Activated T-helper 17 cell treated with anti-CD3 and anti-CD28 coated beads, Interleukin-2, amount 50 U/mL, for 72 hours (primary cell): ENCODE results near the gene SPHK1. TPM values are rescaled to one million over a fixed set of nuclear protein-coding genes. Genes with fewer than 3 reads are reported as not detected.

Experiments used
- ATAC-seq: fragments of 150-1000 bp; cut with Tn5 transposase; replicated peaks from 2 replicates; pipeline ENCODE4 v1.10.0; 2021; ENCODE audit warnings: mild to moderate bottlenecking, moderate library complexity
- H3K27ac Mint-ChIP-seq: one replicate; pipeline ENCODE4 v1.8.0; 2022; ENCODE audit warnings: mixed read lengths
- H3K27me3 Mint-ChIP-seq: one replicate; pipeline ENCODE4 v1.8.0; 2022; ENCODE audit warnings: mixed read lengths
- H3K36me3 Mint-ChIP-seq: one replicate; pipeline ENCODE4 v1.8.0; 2022; ENCODE audit warnings: low read depth, mild to moderate bottlenecking, mixed read lengths
- H3K4me1 Mint-ChIP-seq: one replicate; pipeline ENCODE4 v1.8.0; 2022; ENCODE audit warnings: mixed read lengths
- H3K4me3 Mint-ChIP-seq: one replicate; pipeline ENCODE4 v1.8.0; 2022; ENCODE audit warnings: mild to moderate bottlenecking, mixed read lengths
- H3K9me3 Mint-ChIP-seq: one replicate; pipeline ENCODE4 v1.8.0; 2022; ENCODE audit warnings: mixed read lengths
- total RNA-seq, 2 donors: library from RNA; stranded (reverse); gene quantifications; one replicate each; pipeline ENCODE4 v1.2.3, GENCODE V29; 2022

Gene SPHK1
- total RNA-seq, 2 donors from 2014 or later: 10.5 to 12.4 TPM

- H3K27me3 Mint-ChIP-seq: no peaks in the 10 kb centered on the region
- no peak for ATAC-seq
- H3K4me3 Mint-ChIP-seq: no peak overlapping the region
- no peak overlapping the region for H3K27ac Mint-ChIP-seq
- H3K4me1 Mint-ChIP-seq: peaks cover 27% of the 10 kb centered on the region
- peaks cover 17% of the 10 kb centered on the region for H3K36me3 Mint-ChIP-seq
- no peaks in the 10 kb centered on the region for H3K9me3 Mint-ChIP-seq
Measured at GRCh38 chr17:76420356-76421043, 36.1 kb downstream of the SPHK1 start.

- peaks cover 27% of the 10 kb centered on the region for H3K4me1 Mint-ChIP-seq
- H3K9me3 Mint-ChIP-seq: no peaks in the 10 kb centered on the region
- no peaks in the 10 kb centered on the region for H3K27me3 Mint-ChIP-seq
- H3K36me3 Mint-ChIP-seq: peaks cover 17% of the 10 kb centered on the region
- no peak overlapping the region for H3K4me3 Mint-ChIP-seq
- ATAC-seq: no peak
- H3K27ac Mint-ChIP-seq: no peak overlapping the region
Measured at GRCh38 chr17:76421044-76421407, 36.6 kb downstream of the SPHK1 start.

- Mint-ChIP-seq H3K4me3 (no peak overlapping the region), H3K9me3 (no peaks in the 10 kb centered on the region), H3K36me3 (peaks cover 12% of the 10 kb centered on the region), H3K27me3 (no peaks in the 10 kb centered on the region), H3K27ac (no peak overlapping the region), H3K4me1 (peaks cover 24% of the 10 kb centered on the region)
- no peak for ATAC-seq
Measured at GRCh38 chr17:76422406-76422805, 38.0 kb downstream of the SPHK1 start.

- H3K4me1 Mint-ChIP-seq: peaks cover 19% of the 10 kb centered on the region
- H3K27ac Mint-ChIP-seq: no peak overlapping the region
- no peaks in the 10 kb centered on the region for H3K9me3 Mint-ChIP-seq
- H3K27me3 Mint-ChIP-seq: no peaks in the 10 kb centered on the region
- no peak overlapping the region for H3K4me3 Mint-ChIP-seq
- peaks cover 7% of the 10 kb centered on the region for H3K36me3 Mint-ChIP-seq
- no peak for ATAC-seq
Measured at GRCh38 chr17:76422860-76423259, 38.5 kb downstream of the SPHK1 start.

- no peaks in the 10 kb centered on the region for H3K9me3 Mint-ChIP-seq
- no peak overlapping the region for H3K27ac Mint-ChIP-seq
- no peak overlapping the region for H3K4me3 Mint-ChIP-seq
- peaks cover 5% of the 10 kb centered on the region for H3K36me3 Mint-ChIP-seq
- ATAC-seq: no peak
- H3K27me3 Mint-ChIP-seq: no peaks in the 10 kb centered on the region
- peaks cover 19% of the 10 kb centered on the region for H3K4me1 Mint-ChIP-seq
Measured at GRCh38 chr17:76426853-76427252, 42.4 kb downstream of the SPHK1 start.

GRCh38 chr17:76427501-76428231 is 43.3 kb downstream of the SPHK1 start:
- Mint-ChIP-seq H3K27me3 (no peaks in the 10 kb centered on the region), H3K36me3 (peaks cover 4% of the 10 kb centered on the region), H3K4me1 (peaks cover 17% of the 10 kb centered on the region), H3K9me3 (no peaks in the 10 kb centered on the region), H3K27ac (no peak overlapping the region), H3K4me3 (no peak overlapping the region)
- no peak for ATAC-seq

- peaks cover 13% of the 10 kb centered on the region for H3K4me1 Mint-ChIP-seq
- H3K9me3 Mint-ChIP-seq: no peaks in the 10 kb centered on the region
- H3K4me3 Mint-ChIP-seq: no peak overlapping the region
- no peaks in the 10 kb centered on the region for H3K36me3 Mint-ChIP-seq
- ATAC-seq: no peak
- no peak overlapping the region for H3K27ac Mint-ChIP-seq
- no peaks in the 10 kb centered on the region for H3K27me3 Mint-ChIP-seq
Measured at GRCh38 chr17:76428511-76428910, 44.1 kb downstream of the SPHK1 start.

- H3K27me3 Mint-ChIP-seq: no peaks in the 10 kb centered on the region
- peaks cover 17% of the 10 kb centered on the region for H3K4me1 Mint-ChIP-seq
- H3K27ac Mint-ChIP-seq: no peak overlapping the region
- no peak for ATAC-seq
- H3K36me3 Mint-ChIP-seq: peaks cover 11% of the 10 kb centered on the region
- H3K4me3 Mint-ChIP-seq: no peak overlapping the region
- no peaks in the 10 kb centered on the region for H3K9me3 Mint-ChIP-seq
Measured at GRCh38 chr17:76431509-76431908, 47.1 kb downstream of the SPHK1 start.

- Mint-ChIP-seq H3K4me3 (no peak overlapping the region), H3K27ac (no peak overlapping the region), H3K4me1 (peaks cover 17% of the 10 kb centered on the region), H3K9me3 (no peaks in the 10 kb centered on the region), H3K27me3 (no peaks in the 10 kb centered on the region), H3K36me3 (peaks cover 11% of the 10 kb centered on the region)
- ATAC-seq: no peak
Measured at GRCh38 chr17:76432004-76432403, 47.6 kb downstream of the SPHK1 start.

GRCh38 chr17:76432712-76433336 is 48.4 kb downstream of the SPHK1 start:
- no peak for ATAC-seq
- Mint-ChIP-seq H3K4me3 (no peak overlapping the region), H3K36me3 (peaks cover 11% of the 10 kb centered on the region), H3K27me3 (no peaks in the 10 kb centered on the region), H3K27ac (no peak overlapping the region), H3K4me1 (peaks cover 17% of the 10 kb centered on the region), H3K9me3 (no peaks in the 10 kb centered on the region)

GRCh38 chr17:76433693-76434092 is 49.3 kb downstream of the SPHK1 start:
- H3K4me3 Mint-ChIP-seq: no peak overlapping the region

GRCh38 chr17:76434870-76435269 is 50.5 kb downstream of the SPHK1 start:
- no peak overlapping the region for H3K4me3 Mint-ChIP-seq
- H3K36me3 Mint-ChIP-seq: peaks cover 11% of the 10 kb centered on the region
- no peaks in the 10 kb centered on the region for H3K9me3 Mint-ChIP-seq
- no peaks in the 10 kb centered on the region for H3K27me3 Mint-ChIP-seq
- H3K27ac Mint-ChIP-seq: no peak overlapping the region
- peaks cover 16% of the 10 kb centered on the region for H3K4me1 Mint-ChIP-seq
- ATAC-seq: no peak

More at GRCh38 chr17:76433693-76434092, 49.3 kb downstream of the SPHK1 start:
- no peak for ATAC-seq
- peaks cover 14% of the 10 kb centered on the region for H3K4me1 Mint-ChIP-seq
- no peaks in the 10 kb centered on the region for H3K9me3 Mint-ChIP-seq
- peaks cover 11% of the 10 kb centered on the region for H3K36me3 Mint-ChIP-seq
- H3K27me3 Mint-ChIP-seq: no peaks in the 10 kb centered on the region
- H3K27ac Mint-ChIP-seq: no peak overlapping the region

GRCh38 chr17:76435751-76436150 is 51.3 kb downstream of the SPHK1 start:
- Mint-ChIP-seq H3K4me1 (peaks cover 14% of the 10 kb centered on the region), H3K9me3 (no peaks in the 10 kb centered on the region), H3K4me3 (no peak overlapping the region), H3K27ac (no peak overlapping the region), H3K27me3 (no peaks in the 10 kb centered on the region), H3K36me3 (peaks cover 11% of the 10 kb centered on the region)
- ATAC-seq: no peak
